H7 (cell line): ENCODE measurements around the gene CLP1. TPM values are rescaled to one million over a fixed set of nuclear protein-coding genes. Genes with fewer than 3 reads are reported as not detected.
"Not testable (repeated sequence)": the region's sequence is repeated elsewhere in the genome, so short reads cannot be mapped to it uniquely, and the experiment has no call there.

Experiments
- DNase-seq: peaks from one replicate; pipeline ENCODE4 v3.0.0; 2012
- H3K27me3 ChIP-seq: 2 replicates; pipeline ENCODE4 v1.6.0; 2011; ENCODE audit warnings: mild to moderate bottlenecking, low read length; ENCODE audit not compliant: control insufficient read depth, insufficient read depth
- H3K36me3 ChIP-seq: replicated peaks from 2 replicates; pipeline ENCODE4 v1.5.1; 2011; ENCODE audit warnings: low read length; ENCODE audit not compliant: control insufficient read depth, insufficient read depth
- H3K4me3 ChIP-seq: 2 replicates; pipeline ENCODE4 v1.5.1; 2011; ENCODE audit warnings: low read depth, mild to moderate bottlenecking, control low read depth, low read length, moderate library complexity; ENCODE audit not compliant: insufficient read depth
- total RNA-seq: library from RNA; depleted of rRNA; stranded (reverse); fragments of >200 nt; shearing (Covaris generic); gene quantifications from 2 replicates; pipeline ENCODE4 v1.2.3, GENCODE V29; 2014; rRNA removed

The CLP1 gene
- total RNA-seq, 1 experiment from 2014 or later, result 33.4 TPM

DNA sequence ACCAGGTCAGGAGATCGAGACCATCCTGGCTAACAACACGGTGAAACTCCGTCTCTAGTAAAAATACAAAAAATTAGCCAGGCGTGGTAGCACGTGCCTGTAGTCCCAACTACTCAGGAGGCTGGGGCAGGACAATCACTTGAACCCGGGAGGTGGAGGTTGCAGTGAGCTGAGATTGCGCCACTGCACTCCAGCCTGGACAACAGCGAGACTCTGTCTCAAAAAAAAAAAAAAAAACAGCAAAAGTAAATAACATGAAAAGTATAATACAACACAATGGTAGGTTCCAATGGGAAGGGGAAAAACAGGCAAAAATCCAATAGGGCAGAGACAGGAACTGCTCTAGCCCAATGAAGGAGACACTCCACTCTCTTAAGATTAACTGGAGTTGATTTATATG is 47.9 kb downstream of the CLP1 start:
- H3K27me3 ChIP-seq, H3K36me3 ChIP-seq, DNase-seq, H3K4me3 ChIP-seq: not testable (repeated sequence)

DNA sequence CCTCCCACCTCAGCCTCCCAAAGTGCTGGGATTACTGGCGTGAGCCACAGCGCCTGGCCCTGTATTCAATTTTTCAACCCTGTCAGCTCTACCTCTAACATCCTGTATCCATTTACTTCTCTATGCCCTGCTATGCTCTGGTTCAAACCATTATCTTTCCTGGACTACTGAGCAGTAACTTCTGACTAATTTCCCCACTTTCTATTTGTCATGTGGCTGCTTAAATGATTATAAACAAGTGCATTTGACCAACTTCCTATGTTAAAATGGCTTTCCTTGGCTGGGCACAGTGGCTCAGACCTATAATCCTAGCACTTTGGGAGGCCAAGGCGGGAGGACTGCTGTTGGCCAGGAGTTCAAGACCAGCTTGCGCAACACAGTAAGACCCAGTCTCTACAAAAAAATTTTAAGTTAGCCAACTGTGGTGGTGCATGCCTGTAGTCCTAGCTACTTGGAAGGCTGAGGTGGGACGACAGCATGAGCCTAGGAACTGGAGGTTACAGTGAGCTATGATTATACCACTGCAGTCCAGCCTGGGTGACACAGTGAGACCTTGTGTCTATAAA is 52.3 kb downstream of the CLP1 start:
- Histone ChIP-seq H3K36me3 (no peaks in the 10 kb centered on the region; the same call in 1 of the 2 replicates), H3K4me3 (no peak overlapping the region), H3K27me3 (no peaks in the 10 kb centered on the region)
- DNase-seq, result no peak

Other genes with a start within 250 kb of the CLP1 start
- 9.7 and 16.4 TPM in 2 replicates for gene SLC43A3, start 230.6 kb upstream of the CLP1 start, total RNA-seq
- 3.1 and 3.4 TPM in 2 replicates for gene RTN4RL2, start 197.2 kb upstream of the CLP1 start, total RNA-seq
- 30.7 and 33.1 TPM in 2 replicates for gene SLC43A1, start 142.1 kb upstream of the CLP1 start, total RNA-seq
- 58.6 and 73.3 TPM in 2 replicates for gene TIMM10, start 127.0 kb upstream of the CLP1 start, total RNA-seq
- gene SMTNL1, start 120.2 kb upstream of the CLP1 start, total RNA-seq, result not detected in 2 replicates
- gene UBE2L6, start 90.1 kb upstream of the CLP1 start, total RNA-seq, result 9.5 and 17.6 TPM in 2 replicates
- gene SERPING1, start 60.1 kb upstream of the CLP1 start, total RNA-seq, result 30.3 and 34.6 TPM in 2 replicates
- not detected in 2 replicates for gene YPEL4, start 7.8 kb upstream of the CLP1 start, total RNA-seq
- gene ZDHHC5, start 10.4 kb downstream of the CLP1 start, total RNA-seq, result 26.7 and 28.6 TPM in 2 replicates
- 17.9 and 19.1 TPM in 2 replicates for gene MED19, start 54.5 kb downstream of the CLP1 start, total RNA-seq
- gene TMX2, start 54.8 kb downstream of the CLP1 start, total RNA-seq, result 75.3 and 93.9 TPM in 2 replicates
- gene SELENOH, start 83.7 kb downstream of the CLP1 start, total RNA-seq, result 200 and 246 TPM in 2 replicates
- gene BTBD18, start 94.1 kb downstream of the CLP1 start, total RNA-seq, result not detected in 2 replicates
- gene CTNND1, start 104.0 kb downstream of the CLP1 start, total RNA-seq, result 108 and 118 TPM in 2 replicates